ENCODE measurements around the gene PAAF1.

PAAF1 gene

GRCh38 chr11:73852049-73852448 is 24.8 kb upstream of the PAAF1 start:
- DNase-seq (ENCODE audit: low read depth), result no peak
- no peak overlapping the region for H3K4me3 ChIP-seq (replicated peaks; ENCODE audit: low read depth, low read length)
- no peak for TF ChIP-seq CTCF (IDR thresholded peaks at IDR 0.05; ENCODE audit: low read length, missing control alignments)

GRCh38 chr11:73854680-73855079 is 22.1 kb upstream of the PAAF1 start:
- DNase-seq (ENCODE audit: low read depth), result peak; percentile 43
- no peak overlapping the region for H3K4me3 ChIP-seq (replicated peaks; ENCODE audit: low read depth, low read length)
- TF ChIP-seq CTCF (IDR thresholded peaks at IDR 0.05; ENCODE audit: low read length, missing control alignments), result no peak

GRCh38 chr11:73856031-73856567 is 20.7 kb upstream of the PAAF1 start:
- no peak for TF ChIP-seq CTCF (IDR thresholded peaks at IDR 0.05; ENCODE audit: low read length, missing control alignments)
- DNase-seq (ENCODE audit: low read depth), result no peak
- no peak overlapping the region for H3K4me3 ChIP-seq (replicated peaks; ENCODE audit: low read depth, low read length)

GRCh38 chr11:73859671-73860070 is 17.1 kb upstream of the PAAF1 start:
- H3K4me3 ChIP-seq (replicated peaks; ENCODE audit: low read depth, low read length), result no peak overlapping the region
- no peak for TF ChIP-seq CTCF (IDR thresholded peaks at IDR 0.05; ENCODE audit: low read length, missing control alignments)
- DNase-seq (ENCODE audit: low read depth), result no peak

- DNase-seq (ENCODE audit: low read depth), result no peak
- no peak overlapping the region for H3K4me3 ChIP-seq (replicated peaks; ENCODE audit: low read depth, low read length)
- TF ChIP-seq CTCF (IDR thresholded peaks at IDR 0.05; ENCODE audit: low read length, missing control alignments), result no peak
These were observed 16.6 kb upstream of the PAAF1 start for GRCh38 chr11:73860202-73860601.

GRCh38 chr11:73862986-73863385 is 13.8 kb upstream of the PAAF1 start:
- TF ChIP-seq CTCF (IDR thresholded peaks at IDR 0.05; ENCODE audit: low read length, missing control alignments), result no peak
- no peak for DNase-seq (ENCODE audit: low read depth)
- no peak overlapping the region for H3K4me3 ChIP-seq (replicated peaks; ENCODE audit: low read depth, low read length)

- DNase-seq (ENCODE audit: low read depth), result peak; percentile 74
- no peak for TF ChIP-seq CTCF (IDR thresholded peaks at IDR 0.05; ENCODE audit: low read length, missing control alignments)
- H3K4me3 ChIP-seq (replicated peaks; ENCODE audit: low read depth, low read length), result no peak overlapping the region
These were observed 10.7 kb upstream of the PAAF1 start for GRCh38 chr11:73866095-73866579.

Data from fibroblast of pulmonary artery (primary cell).